Small intestine (tissue), 7 donors: ENCODE results near the gene PDE6D. TPM values are rescaled to one million over a fixed set of nuclear protein-coding genes. Genes with fewer than 3 reads are reported as not detected.
A peak's percentile ranks its signal among the peaks of the same experiment; 100 is the strongest.

Experiments
- DNase-seq, 2 donors: peaks; one replicate each; pipeline versions ENCODE4 v3.0.0 to v3.0.0-alpha.2; 2013
- FAIRE-seq: peaks from 2 replicates; lab custom pipeline; 2012; peaks lifted over from hg19 to GRCh38; lab: Jason Lieb, UNC
- H3K27ac ChIP-seq, 3 donors: one replicate each; pipeline ENCODE4 v1.5.1; 2013; ENCODE audit warnings: low read length in 2 of 3, mild to moderate bottlenecking in 2 of 3, control low read depth in 1 of 3, inconsistent platforms in 1 of 3, low read depth in 1 of 3, moderate library complexity in 1 of 3
- H3K27me3 ChIP-seq, 3 donors: one replicate each; pipeline ENCODE4 v1.6.1; 2013; ENCODE audit warnings: low read length in 3 of 3, inconsistent platforms in 1 of 3; ENCODE audit not compliant: control insufficient read depth in 3 of 3, insufficient read depth in 3 of 3
- H3K36me3 ChIP-seq, 3 donors: one replicate each; pipeline ENCODE4 v1.6.1; 2013; ENCODE audit warnings: low read length in 3 of 3, inconsistent platforms in 1 of 3, low read depth in 1 of 3, mild to moderate bottlenecking in 1 of 3, moderate library complexity in 1 of 3; ENCODE audit not compliant: control insufficient read depth in 3 of 3, insufficient read depth in 2 of 3
- H3K4me1 ChIP-seq, 3 donors: one replicate each; pipeline ENCODE4 v1.6.1; 2013; ENCODE audit warnings: low read length in 2 of 3, inconsistent platforms in 1 of 3, low read depth in 1 of 3, mild to moderate bottlenecking in 1 of 3, moderate library complexity in 1 of 3; ENCODE audit not compliant: control insufficient read depth in 3 of 3, insufficient read depth in 2 of 3
- H3K4me3 ChIP-seq, 3 donors: one replicate each; pipeline ENCODE4 v1.5.1; 2013; ENCODE audit warnings: low read length in 3 of 3, control low read depth in 1 of 3, inconsistent platforms in 1 of 3, low read depth in 1 of 3, mild to moderate bottlenecking in 1 of 3, moderate library complexity in 1 of 3
- H3K9me3 ChIP-seq, 2 donors: one replicate each; pipeline ENCODE4 v1.6.1; 2013; ENCODE audit warnings: low read depth in 1 of 2, low read length in 1 of 2; ENCODE audit not compliant: control insufficient read depth in 2 of 2, insufficient read depth in 1 of 2
- WGBS, 3 donors: extraction: QIAGEN DNeasy Blood & Tissue Kit; methylation state at CpG; one replicate each; pipeline ENCODE4 v1.1.7; 2013; 5-methylcytosine and 5-hydroxymethylcytosine counted together
- polyA plus RNA-seq, 4 donors: library from polyadenylated mRNA; stranded (reverse) in 3 of 4; unstranded in 1 of 4; fragments of 200-250 nt in 3 of 4; fragments of 120-200 nt in 1 of 4; gene quantifications; one replicate each; pipeline versions ENCODE4 v1.2.1 to v1.2.3, GENCODE V29; 2013
- donor health status: healthy with polysubstance abuse.
- donor health status: control.
- donor health status: control.
- donor health status: Bipolar disorder and iron deficiency.
- donor health status: healthy.

The PDE6D gene
- polyA plus RNA-seq, 4 donors, result 13.2 to 28.1 (median 25.6) TPM

GRCh38 chr2:231737761-231738160, 43.3 kb downstream of the PDE6D start:
- 94 to 95% (median 95%) methylated on average over 7 of the region's 7 CpGs for WGBS, 3 donors
- H3K4me3 ChIP-seq, result no peak overlapping the region
- FAIRE-seq, result no peak
- no peaks in the 10 kb centered on the region for H3K27me3 ChIP-seq
- H3K36me3 ChIP-seq, result peaks cover 0 to 5% (median 4%) of the 10 kb centered on the region in 3 donors
- no peaks in the 10 kb centered on the region for H3K4me1 ChIP-seq
- no peak for DNase-seq
- no peak overlapping the region for H3K27ac ChIP-seq
- no peaks in the 10 kb centered on the region for H3K9me3 ChIP-seq

GRCh38 chr2:231732604-231733003, 48.5 kb downstream of the PDE6D start:
- no peaks in the 10 kb centered on the region for H3K27me3 ChIP-seq
- H3K4me1 ChIP-seq, result no peaks in the 10 kb centered on the region
- H3K4me3 ChIP-seq, result no peak overlapping the region
- peaks cover 2 to 13% (median 6%) of the 10 kb centered on the region in 3 donors for H3K36me3 ChIP-seq
- FAIRE-seq (no peak), DNase-seq (no peak)
- no peaks in the 10 kb centered on the region for H3K9me3 ChIP-seq
- no peak overlapping the region for H3K27ac ChIP-seq
- WGBS, 3 donors, result 81 to 83% (median 81%) methylated on average over 4 of the region's 4 CpGs

- Histone ChIP-seq H3K36me3 (peaks cover 3 to 8% (median 3%) of the 10 kb centered on the region in 3 donors), H3K27me3 (peaks cover 0 to 3% (median 0%) of the 10 kb centered on the region in 3 donors), H3K4me3 (no peak overlapping the region), H3K9me3 (no peaks in the 10 kb centered on the region), H3K27ac (no peak overlapping the region), H3K4me1 (no peaks in the 10 kb centered on the region)
- no peak for DNase-seq
- FAIRE-seq, result no peak
- 52 to 68% (median 59%) methylated on average over 4 of the region's 4 CpGs for WGBS, 3 donors
Measured at GRCh38 chr2:231727621-231728020, 53.5 kb downstream of the PDE6D start.

GRCh38 chr2:231726276-231726675, 54.8 kb downstream of the PDE6D start:
- no peak for FAIRE-seq

GRCh38 chr2:231725476-231725875, 55.6 kb downstream of the PDE6D start:
- Histone ChIP-seq H3K27ac (no peak overlapping the region), H3K4me3 (no peak overlapping the region), H3K27me3 (peaks cover 0 to 3% (median 0%) of the 10 kb centered on the region in 3 donors), H3K36me3 (peaks cover 0 to 2% (median under 1%) of the 10 kb centered on the region in 3 donors), H3K4me1 (no peaks in the 10 kb centered on the region), H3K9me3 (no peaks in the 10 kb centered on the region)
- FAIRE-seq (no peak), DNase-seq (peak in 1 of 2 donors; percentile 28)
- 8 to 59% (median 53%) methylated on average over 10 of the region's 10 CpGs for WGBS, 3 donors

More at GRCh38 chr2:231726276-231726675, 54.8 kb downstream of the PDE6D start:
- Histone ChIP-seq H3K4me3 (no peak overlapping the region), H3K4me1 (no peaks in the 10 kb centered on the region), H3K36me3 (peaks cover 0 to 3% (median 2%) of the 10 kb centered on the region in 3 donors), H3K27me3 (peaks cover 0 to 3% (median 0%) of the 10 kb centered on the region in 3 donors), H3K9me3 (no peaks in the 10 kb centered on the region), H3K27ac (no peak overlapping the region)
- no peak for DNase-seq
- 79 to 82% (median 81%) methylated on average over 8 of the region's 8 CpGs for WGBS, 3 donors

- peaks cover 0 to 3% (median 0%) of the 10 kb centered on the region in 3 donors for H3K27me3 ChIP-seq
- H3K9me3 ChIP-seq, result no peaks in the 10 kb centered on the region
- FAIRE-seq, result no peak
- no peak overlapping the region for H3K4me3 ChIP-seq
- no peak overlapping the region for H3K27ac ChIP-seq
- no peak for DNase-seq
- peaks cover 0 to 2% (median 0%) of the 10 kb centered on the region in 3 donors for H3K36me3 ChIP-seq
- H3K4me1 ChIP-seq, result no peaks in the 10 kb centered on the region
- 88 to 95% (median 89%) methylated on average over 8 of the region's 8 CpGs for WGBS, 3 donors
Measured at GRCh38 chr2:231722721-231723307, 58.3 kb downstream of the PDE6D start.

GRCh38 chr2:231720987-231721966, 59.8 kb downstream of the PDE6D start:
- Histone ChIP-seq H3K36me3 (peaks cover 0 to 2% (median 0%) of the 10 kb centered on the region in 3 donors), H3K27me3 (peaks cover 0 to 1% (median 0%) of the 10 kb centered on the region in 3 donors), H3K4me3 (no peak overlapping the region), H3K27ac (no peak overlapping the region), H3K4me1 (no peaks in the 10 kb centered on the region), H3K9me3 (peaks cover 0 to 2% of the 10 kb centered on the region in 2 donors)
- 73 to 78% (median 73%) methylated on average over 8 of the region's 8 CpGs for WGBS, 3 donors
- peak in 1 of 2 donors; percentile 24 for DNase-seq
- FAIRE-seq, result no peak

- H3K27ac ChIP-seq, result no peak overlapping the region
- no peak overlapping the region for H3K4me3 ChIP-seq
- H3K36me3 ChIP-seq, result peaks cover 0 to 4% (median 2%) of the 10 kb centered on the region in 3 donors
- 83 to 91% (median 89%) methylated on average over 7 of the region's 7 CpGs for WGBS, 3 donors
- FAIRE-seq, result no peak
- H3K9me3 ChIP-seq, result peaks cover 0 to 2% of the 10 kb centered on the region in 2 donors
- H3K4me1 ChIP-seq, result no peaks in the 10 kb centered on the region
- DNase-seq, result no peak
- H3K27me3 ChIP-seq, result no peaks in the 10 kb centered on the region
Measured at GRCh38 chr2:231720292-231720986, 60.6 kb downstream of the PDE6D start.
